Measurements from ENCODE around the gene SIRT1. TPM values are rescaled to one million over a fixed set of nuclear protein-coding genes. Genes with fewer than 3 reads are reported as not detected.

The SIRT1 gene
- total and polyA plus RNA-seq, 2 of the 4 experiments (the other 2 are of a cell fraction) = 9.5 to 12.9 TPM

DNA sequence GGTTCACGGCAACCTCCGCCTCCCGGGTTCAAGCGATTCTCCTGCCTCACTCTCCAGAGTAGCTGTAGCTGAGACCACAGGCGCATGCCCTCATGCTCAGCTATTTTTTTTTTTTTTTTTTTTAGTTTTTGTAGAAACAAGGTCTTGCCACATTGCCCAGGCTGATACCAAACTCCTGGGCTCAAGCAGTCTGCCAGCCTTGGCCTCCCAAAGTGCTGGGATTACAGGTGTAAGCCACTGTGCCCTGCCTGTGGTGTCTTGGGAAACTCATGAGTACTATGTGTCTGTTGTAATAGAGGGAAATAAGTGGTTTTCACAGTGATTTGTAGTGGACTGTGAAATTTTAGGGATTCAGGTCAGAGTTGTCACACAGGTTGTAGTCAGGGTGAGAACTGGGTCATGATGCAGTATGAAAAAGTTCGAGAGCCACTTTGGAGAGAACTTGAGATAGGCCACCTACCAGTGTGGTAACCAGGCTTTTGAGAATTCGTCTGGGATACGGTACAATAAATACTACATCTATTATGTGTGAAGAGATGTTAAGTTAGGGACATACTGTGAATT is 30.4 kb downstream of the SIRT1 start:
- Histone ChIP-seq H2BK20ac (ENCODE audit: low read depth, low read length) (no peak overlapping the region), H3K14ac (replicated peaks; ENCODE audit: low read depth, low read length) (no peak overlapping the region), H3K27ac (ENCODE audit: insufficient read depth, low read length) (no peak overlapping the region), H2BK5ac (ENCODE audit: low read depth, low read length, poor library complexity, severe bottlenecking) (no peak overlapping the region), H3K9ac (ENCODE audit: low read depth, low read length) (no peak overlapping the region), H3K23ac (ENCODE audit: low read depth, low read length) (no peak overlapping the region), H2BK120ac (ENCODE audit: low read depth, low read length) (no peak overlapping the region), H2AFZ (replicated peaks; ENCODE audit: low read length, poor library complexity) (no peak overlapping the region), H3K4ac (ENCODE audit: low read depth, low read length) (no peak overlapping the region), H4K8ac (ENCODE audit: low read depth in 2 of 2, low read length in 2 of 2) (no peak overlapping the region), H3K36me3 (ENCODE audit: control insufficient read depth, insufficient read depth, low read length) (peaks cover 27% of the 10 kb centered on the region), H3K9me3 (ENCODE audit: control insufficient read depth, insufficient read depth, low read length) (no peaks in the 10 kb centered on the region), H3K4me3 (ENCODE audit: insufficient read depth, low read depth, low read length) (no peak overlapping the region), H3K9me1 (ENCODE audit: insufficient read depth, low read length) (no peaks in the 10 kb centered on the region; the same call in 1 of the 2 replicates), H2AK5ac (ENCODE audit: low read depth, low read length) (no peak overlapping the region), H2AK9ac (replicated peaks; ENCODE audit: low read depth, low read length, poor library complexity) (no peak overlapping the region), H3K4me1 (ENCODE audit: control insufficient read depth, insufficient read depth, low read length) (no peaks in the 10 kb centered on the region), H3K27me3 (ENCODE audit: control insufficient read depth, insufficient read depth, low read length) (no peaks in the 10 kb centered on the region), H4K91ac (ENCODE audit: insufficient read depth, low read depth, low read length) (no peak overlapping the region), H4K20me1 (ENCODE audit: insufficient read depth, low read length) (no peaks in the 10 kb centered on the region), H3K56ac (ENCODE audit: extremely low read depth, insufficient read depth, low read length) (no peak overlapping the region), H3K79me1 (ENCODE audit: low read depth in 1 of 2, low read length in 2 of 2) (peaks cover 18 to 20% of the 10 kb centered on the region in 2 experiments; a peak in 2 of 4 replicates), H4K5ac (ENCODE audit: low read depth, low read length) (no peak overlapping the region), H3K4me2 (ENCODE audit: low read depth, low read length) (no peak overlapping the region), H3K18ac (ENCODE audit: low read depth, low read length) (no peak overlapping the region), H2BK15ac (ENCODE audit: low read depth, low read length) (no peak overlapping the region)
- dilution Hi-C loops (cut with HindIII; ENCODE audit: low sequenced_read_pairs, unreplicated experiment) = no loop called here
- ChIA-PET CTCF (no interaction called here), POLR2A (ENCODE audit: unreplicated experiment) (no interaction called here)
- DNase-seq (no peak), ATAC-seq (ENCODE audit: low read depth) (no peak)
- in situ Hi-C loops (cut with MboI; ENCODE audit: low sequenced_read_pairs) = no loop called here
- no CpG with 5 or more reads among the region's 8 CpGs for WGBS, 2 experiments (ENCODE audit: extremely low coverage in 2 of 2, insufficient read length in 1 of 2)
- TF ChIP-seq BHLHE40 (IDR thresholded peaks at IDR 0.05; ENCODE audit: low read depth, low read length) = no peak
- no peak for TF ChIP-seq MAZ (IDR thresholded peaks at IDR 0.05; ENCODE audit: borderline replicate concordance, low read depth, low read length)
- no peak for TF ChIP-seq SMC3 (IDR thresholded peaks at IDR 0.05; ENCODE audit: low read depth, low read length)
- TF ChIP-seq POLR2A (IDR thresholded peaks at IDR 0.05; ENCODE audit: low read depth, low read length) = no peak
- no peak for TF ChIP-seq FOS (IDR thresholded peaks at IDR 0.05; ENCODE audit: low read depth, low read length)
- no peak for TF ChIP-seq MXI1 (IDR thresholded peaks at IDR 0.05; ENCODE audit: borderline replicate concordance, low read depth, low read length)
- no peak for TF ChIP-seq CHD1 (IDR thresholded peaks at IDR 0.05; ENCODE audit: low read depth, low read length)
- no TSS peak for BruUV-seq (replicated peaks)
- intact Hi-C loops (cut with micrococcal nuclease) = no loop called here
